C4-2B (cell line): ENCODE results near the gene CTDP1.

Experiments
- H3K27ac ChIP-seq: fragments of 450-650 bp; 2 replicates; pipeline ENCODE4 v1.5.1; 2017
- CTCF ChIP-seq: fragments of 450-650 bp; conservative IDR thresholded peaks from 2 replicates; pipeline ENCODE4 v1.5.1; 2017; ENCODE audit warnings: mild to moderate bottlenecking
- ZFX ChIP-seq: fragments of 450-650 bp; IDR thresholded peaks from 2 replicates; pipeline ENCODE4 v1.6.1; 2017

The CTDP1 gene

GRCh38 chr18:79789091-79789891, 109.7 kb downstream of the CTDP1 start:
- no peak overlapping the region for H3K27ac ChIP-seq
- no peak for TF ChIP-seq ZFX
- no peak for TF ChIP-seq CTCF

DNA sequence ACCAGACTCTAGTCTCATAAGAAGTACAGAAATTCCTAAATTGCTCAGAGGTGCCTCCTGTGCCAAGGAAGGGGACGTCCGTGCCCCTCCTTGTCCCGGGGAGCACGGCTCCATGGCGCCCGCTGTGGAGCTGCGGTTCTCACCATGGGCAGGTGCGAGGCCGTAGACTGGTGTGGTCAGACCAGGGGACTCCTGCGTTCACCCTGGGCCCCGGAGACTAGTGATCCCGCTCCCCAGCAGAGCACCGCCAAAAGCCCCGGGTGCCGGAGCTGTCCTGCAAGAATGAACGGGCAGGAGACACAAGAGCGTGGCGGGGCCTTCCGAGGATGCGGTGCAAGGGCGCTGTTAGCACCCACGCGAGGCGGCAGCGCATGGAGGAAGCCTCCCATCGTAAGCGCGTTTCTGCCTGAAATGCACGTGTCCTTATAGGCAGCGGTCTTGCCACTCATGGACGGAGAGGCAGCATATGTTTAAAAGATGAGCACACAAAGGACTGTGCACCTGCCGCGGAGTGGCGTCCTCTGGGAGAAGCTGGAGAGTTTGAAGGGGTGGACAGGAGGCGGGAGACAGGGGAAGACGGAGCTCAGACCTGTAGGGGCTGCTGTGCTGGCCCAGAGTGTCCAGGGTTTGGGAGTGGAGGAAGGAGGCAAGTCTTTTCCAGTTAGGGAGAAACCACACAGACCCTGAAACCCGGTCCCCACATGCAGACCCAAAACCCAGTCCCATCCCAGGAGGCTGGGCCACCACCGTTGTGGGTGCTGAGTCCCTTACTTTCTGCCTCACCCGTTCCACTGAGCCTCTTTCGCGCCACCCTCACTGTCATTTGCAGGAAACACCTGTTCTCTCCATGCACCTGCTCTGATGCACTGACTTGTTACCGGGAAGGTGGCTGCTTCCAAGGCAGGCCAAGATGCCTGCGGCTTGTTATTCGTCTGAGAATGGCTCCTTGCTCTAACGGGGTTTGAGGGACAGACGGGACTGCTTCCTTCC, 110.6 kb downstream of the CTDP1 start:
- H3K27ac ChIP-seq, result no peak overlapping the region
- TF ChIP-seq ZFX, result no peak
- TF ChIP-seq CTCF, result no peak

DNA sequence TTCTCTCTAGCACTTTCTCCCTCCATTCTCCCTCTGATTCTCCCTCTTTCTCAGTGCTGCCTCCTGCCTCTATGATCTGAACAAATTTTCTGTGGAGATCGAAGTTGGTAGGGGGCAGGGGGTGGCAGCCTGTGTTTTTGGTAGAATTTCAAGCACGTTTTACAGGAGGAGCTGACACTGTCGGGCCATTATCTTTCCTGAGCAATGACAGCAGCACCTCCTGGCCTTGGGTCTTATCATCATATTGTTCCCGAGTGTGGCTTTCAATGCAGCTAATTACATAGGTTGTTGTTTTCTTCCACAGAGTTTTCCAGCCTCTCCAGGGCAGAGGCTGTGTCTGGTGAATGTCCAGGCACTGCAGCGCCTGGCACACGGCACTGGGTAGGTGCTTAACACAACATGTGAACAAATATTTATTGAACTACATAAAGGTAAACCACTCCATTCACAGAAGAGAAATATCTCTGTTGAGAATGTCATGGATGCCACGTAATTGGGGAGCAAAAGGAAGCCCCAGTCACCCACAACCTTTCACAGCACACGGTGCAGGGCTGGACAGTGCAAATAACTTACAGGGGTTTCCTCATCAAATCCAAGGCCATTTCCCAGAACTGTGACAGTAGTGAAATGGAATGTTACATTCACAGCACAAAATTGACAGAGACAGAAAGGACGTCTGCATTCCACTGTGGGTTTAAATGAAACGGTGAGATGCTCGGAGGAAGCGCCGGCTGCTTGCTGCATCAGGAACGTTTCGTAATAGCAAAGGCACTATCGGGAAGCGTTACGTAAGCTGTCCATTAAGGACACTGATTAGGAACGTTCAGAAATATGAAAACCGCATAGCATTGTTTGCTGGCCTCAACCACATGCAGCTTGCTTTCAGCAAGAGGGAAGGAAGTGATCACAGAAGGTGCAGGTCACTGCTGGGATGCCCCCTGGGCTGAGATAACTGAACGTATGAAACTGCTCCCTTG, 111.7 kb downstream of the CTDP1 start:
- no peak for TF ChIP-seq ZFX
- TF ChIP-seq CTCF, result no peak
- no peak overlapping the region for H3K27ac ChIP-seq

DNA sequence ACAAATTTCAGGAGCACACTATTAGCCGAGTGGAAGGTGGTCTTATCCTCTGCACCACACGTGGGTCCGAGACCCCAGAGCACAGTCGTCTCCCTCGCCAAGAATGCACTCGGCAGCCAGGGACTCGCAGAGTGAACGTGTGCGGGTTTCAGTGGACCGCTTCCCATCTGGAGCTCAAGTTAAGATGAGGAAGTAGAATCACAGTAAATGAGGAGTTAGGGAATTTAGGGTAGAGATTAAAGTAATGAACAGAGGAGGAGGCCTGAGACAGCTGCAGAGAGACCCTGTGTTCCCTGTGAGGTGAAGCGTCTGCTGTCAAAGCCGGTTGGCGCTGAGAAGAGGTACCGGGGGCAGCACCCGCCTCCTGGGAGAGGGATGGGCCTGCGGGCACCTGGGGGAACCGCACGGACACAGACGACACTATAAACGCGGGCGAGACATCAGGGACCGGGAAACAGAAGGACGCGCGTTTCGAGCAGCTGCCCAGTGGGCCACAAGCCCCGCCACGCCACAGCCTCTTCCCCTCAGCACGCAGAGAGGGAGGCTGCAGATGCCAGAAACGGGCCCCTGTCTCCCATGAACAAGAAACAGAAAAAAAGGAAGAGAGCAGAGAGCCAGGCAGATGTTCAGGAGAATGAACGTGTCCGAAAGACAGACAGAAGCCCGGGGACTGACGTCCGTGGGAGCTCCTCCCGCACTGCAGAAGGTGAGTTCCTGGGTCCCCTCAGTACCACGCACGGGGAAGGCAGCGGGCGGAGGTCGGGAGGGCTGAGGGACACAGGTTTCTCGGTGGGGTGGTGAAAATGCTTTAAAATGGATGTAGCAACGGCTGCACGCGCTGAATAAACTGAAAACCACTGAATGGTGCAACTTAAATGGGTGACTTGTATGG, 112.7 kb downstream of the CTDP1 start:
- TF ChIP-seq CTCF (no peak), ZFX (no peak)
- H3K27ac ChIP-seq, result no peak overlapping the region

DNA sequence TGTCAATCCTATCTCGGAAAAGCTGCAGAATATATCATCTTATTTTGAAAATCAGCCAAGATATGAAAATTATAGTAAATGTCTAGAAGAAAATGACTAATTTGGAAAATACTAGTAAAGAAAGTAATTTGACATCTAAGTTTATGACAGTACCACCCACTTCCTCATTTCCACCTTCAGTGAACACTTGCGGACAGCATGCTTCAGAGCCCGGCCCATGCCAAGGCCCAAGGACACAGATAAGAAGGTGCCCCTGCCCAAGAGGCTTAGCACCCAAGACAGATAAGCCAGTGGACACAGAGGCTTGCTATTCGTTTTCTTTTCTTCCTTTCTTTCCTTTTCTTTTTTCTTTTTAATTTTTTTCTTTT, 113.4 kb downstream of the CTDP1 start:
- no peak overlapping the region for H3K27ac ChIP-seq
- TF ChIP-seq ZFX (no peak), CTCF (no peak)

DNA sequence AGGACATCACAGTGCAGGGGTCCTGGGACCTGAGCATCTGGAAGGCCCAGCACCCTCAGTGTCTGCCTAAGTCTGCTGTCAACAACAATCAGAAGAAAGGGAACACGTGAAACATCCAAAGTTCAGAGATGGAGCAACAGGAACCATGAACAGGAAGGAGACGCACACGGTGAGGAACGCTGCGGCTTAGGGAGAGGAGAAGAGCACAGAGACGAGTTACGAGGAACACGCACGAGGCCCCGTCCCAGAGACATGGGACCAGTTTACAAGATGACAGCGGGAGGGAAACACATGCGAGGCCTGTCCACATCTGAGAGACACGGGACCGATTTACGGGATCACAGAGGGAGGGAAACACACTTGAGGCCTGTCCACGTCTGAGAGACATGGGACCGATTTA, 115.2 kb downstream of the CTDP1 start:
- TF ChIP-seq ZFX, result no peak
- TF ChIP-seq CTCF, result no peak
- H3K27ac ChIP-seq, result no peak overlapping the region
